PFSK-1 (cell line): ENCODE data around the gene PCSK6.

ENCODE experiments used
- FOXP2 ChIP-seq: optimal IDR thresholded peaks from 2 replicates; pipeline ENCODE3; 2011; ENCODE audit warnings: borderline replicate concordance, control low read depth, inconsistent platforms; ENCODE audit not compliant: insufficient read depth; ENCODE audit errors: extremely low read length, extremely low read depth
- POLR2AphosphoS5 ChIP-seq: IDR thresholded peaks from 2 replicates; pipeline ENCODE4 v1.6.1; 2012; ENCODE audit warnings: low read depth, mild to moderate bottlenecking, control low read depth, low read length, moderate library complexity
- SIN3A ChIP-seq: IDR thresholded peaks from 2 replicates; pipeline ENCODE4 v1.6.1; 2012; ENCODE audit warnings: mild to moderate bottlenecking, low read length, moderate library complexity, borderline replicate concordance; ENCODE audit not compliant: insufficient read depth
- TAF1 ChIP-seq: IDR thresholded peaks from 2 replicates; pipeline ENCODE4 v1.6.1; 2012; ENCODE audit warnings: low read length, control low read depth, borderline replicate concordance; ENCODE audit not compliant: insufficient read depth
- TF ChIP-seq, protein P1 (sequence below), 2 experiments: IDR thresholded peaks; 2 replicates each; pipeline versions ENCODE4 v1.6.1 to v1.8.0; 2011 to 2012; ENCODE audit warnings: low read depth in 2 of 2, low read length in 2 of 2, control low read depth in 1 of 2, inconsistent platforms in 1 of 2, mild to moderate bottlenecking in 1 of 2, moderate library complexity in 1 of 2; ENCODE audit not compliant: insufficient read depth in 1 of 2

Gene PCSK6

DNA sequence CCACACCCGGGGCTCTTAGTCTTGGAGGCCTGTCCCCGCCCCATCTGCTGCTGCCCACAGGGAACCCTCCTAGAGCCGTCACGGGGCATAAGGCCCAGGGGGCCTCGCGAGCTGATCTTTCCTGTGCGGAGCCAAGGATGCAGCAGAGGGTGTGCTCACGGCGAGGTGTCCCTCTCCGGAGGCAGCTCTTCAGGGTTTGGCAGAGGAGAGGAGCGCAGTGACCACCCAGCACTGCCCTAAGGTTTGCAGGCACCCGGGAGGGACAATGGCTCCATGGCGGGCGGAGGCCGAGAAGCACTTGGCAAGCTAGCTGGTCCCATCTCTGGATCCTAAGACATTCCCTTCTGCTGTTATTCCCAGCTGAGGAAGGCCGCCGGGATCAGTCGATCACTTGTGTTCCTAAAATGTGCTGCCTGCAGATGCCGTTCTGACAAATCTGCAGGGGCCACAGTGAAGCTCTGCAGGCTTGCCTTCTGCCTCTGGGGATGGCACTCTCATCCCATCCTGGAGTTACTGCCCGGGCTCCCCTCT lies 47.4 kb upstream of the PCSK6 start:
- TF ChIP-seq POLR2AphosphoS5: no peak
- TF ChIP-seq SIN3A: no peak
- TF ChIP-seq, protein P1, sequence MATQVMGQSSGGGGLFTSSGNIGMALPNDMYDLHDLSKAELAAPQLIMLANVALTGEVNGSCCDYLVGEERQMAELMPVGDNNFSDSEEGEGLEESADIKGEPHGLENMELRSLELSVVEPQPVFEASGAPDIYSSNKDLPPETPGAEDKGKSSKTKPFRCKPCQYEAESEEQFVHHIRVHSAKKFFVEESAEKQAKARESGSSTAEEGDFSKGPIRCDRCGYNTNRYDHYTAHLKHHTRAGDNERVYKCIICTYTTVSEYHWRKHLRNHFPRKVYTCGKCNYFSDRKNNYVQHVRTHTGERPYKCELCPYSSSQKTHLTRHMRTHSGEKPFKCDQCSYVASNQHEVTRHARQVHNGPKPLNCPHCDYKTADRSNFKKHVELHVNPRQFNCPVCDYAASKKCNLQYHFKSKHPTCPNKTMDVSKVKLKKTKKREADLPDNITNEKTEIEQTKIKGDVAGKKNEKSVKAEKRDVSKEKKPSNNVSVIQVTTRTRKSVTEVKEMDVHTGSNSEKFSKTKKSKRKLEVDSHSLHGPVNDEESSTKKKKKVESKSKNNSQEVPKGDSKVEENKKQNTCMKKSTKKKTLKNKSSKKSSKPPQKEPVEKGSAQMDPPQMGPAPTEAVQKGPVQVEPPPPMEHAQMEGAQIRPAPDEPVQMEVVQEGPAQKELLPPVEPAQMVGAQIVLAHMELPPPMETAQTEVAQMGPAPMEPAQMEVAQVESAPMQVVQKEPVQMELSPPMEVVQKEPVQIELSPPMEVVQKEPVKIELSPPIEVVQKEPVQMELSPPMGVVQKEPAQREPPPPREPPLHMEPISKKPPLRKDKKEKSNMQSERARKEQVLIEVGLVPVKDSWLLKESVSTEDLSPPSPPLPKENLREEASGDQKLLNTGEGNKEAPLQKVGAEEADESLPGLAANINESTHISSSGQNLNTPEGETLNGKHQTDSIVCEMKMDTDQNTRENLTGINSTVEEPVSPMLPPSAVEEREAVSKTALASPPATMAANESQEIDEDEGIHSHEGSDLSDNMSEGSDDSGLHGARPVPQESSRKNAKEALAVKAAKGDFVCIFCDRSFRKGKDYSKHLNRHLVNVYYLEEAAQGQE (IDR thresholded peaks at IDR 0.05; ENCODE audit: insufficient read depth in 1 of 2, low read depth in 2 of 2, low read length in 2 of 2): no peak
- TF ChIP-seq TAF1: no peak
- TF ChIP-seq FOXP2: no peak

DNA sequence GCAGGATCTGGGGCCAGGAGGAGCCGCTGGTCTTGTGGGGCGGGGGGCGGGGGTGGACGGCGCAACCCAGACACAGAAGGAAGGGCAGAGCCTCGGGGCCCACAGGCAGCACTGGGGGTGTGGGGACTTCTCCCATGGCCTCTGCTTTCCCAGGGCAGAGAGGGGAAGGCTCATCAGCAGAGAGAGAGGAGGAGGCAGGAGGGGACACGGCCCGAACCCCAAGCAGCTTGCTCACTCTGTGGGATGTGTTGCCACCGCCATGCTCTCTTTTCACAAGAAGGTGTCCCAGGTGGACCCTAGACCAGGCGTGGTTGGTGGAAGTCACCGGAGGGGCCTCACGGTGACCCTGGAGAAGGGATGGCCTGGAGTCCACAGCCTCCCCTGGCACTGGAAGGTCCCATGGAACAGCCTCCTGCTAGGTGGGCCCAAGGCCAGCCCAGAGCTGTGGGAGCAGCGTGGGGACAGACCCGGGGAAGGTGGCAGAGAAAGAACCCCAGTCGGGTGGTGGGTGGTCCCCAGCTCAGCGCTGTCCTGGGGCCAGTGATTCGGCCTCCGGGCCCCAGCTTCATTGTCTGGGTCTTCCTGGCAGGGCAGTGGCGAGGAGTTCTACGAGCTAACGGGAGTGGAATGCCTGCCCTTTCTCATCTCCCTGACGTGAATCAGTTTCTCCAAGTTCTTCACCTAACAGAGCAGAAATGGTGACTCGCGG lies 46.8 kb upstream of the PCSK6 start:
- TF ChIP-seq POLR2AphosphoS5: no peak
- TF ChIP-seq FOXP2: no peak
- TF ChIP-seq, protein P1 (IDR thresholded peaks at IDR 0.05; ENCODE audit: insufficient read depth in 1 of 2, low read depth in 2 of 2, low read length in 2 of 2): no peak

DNA sequence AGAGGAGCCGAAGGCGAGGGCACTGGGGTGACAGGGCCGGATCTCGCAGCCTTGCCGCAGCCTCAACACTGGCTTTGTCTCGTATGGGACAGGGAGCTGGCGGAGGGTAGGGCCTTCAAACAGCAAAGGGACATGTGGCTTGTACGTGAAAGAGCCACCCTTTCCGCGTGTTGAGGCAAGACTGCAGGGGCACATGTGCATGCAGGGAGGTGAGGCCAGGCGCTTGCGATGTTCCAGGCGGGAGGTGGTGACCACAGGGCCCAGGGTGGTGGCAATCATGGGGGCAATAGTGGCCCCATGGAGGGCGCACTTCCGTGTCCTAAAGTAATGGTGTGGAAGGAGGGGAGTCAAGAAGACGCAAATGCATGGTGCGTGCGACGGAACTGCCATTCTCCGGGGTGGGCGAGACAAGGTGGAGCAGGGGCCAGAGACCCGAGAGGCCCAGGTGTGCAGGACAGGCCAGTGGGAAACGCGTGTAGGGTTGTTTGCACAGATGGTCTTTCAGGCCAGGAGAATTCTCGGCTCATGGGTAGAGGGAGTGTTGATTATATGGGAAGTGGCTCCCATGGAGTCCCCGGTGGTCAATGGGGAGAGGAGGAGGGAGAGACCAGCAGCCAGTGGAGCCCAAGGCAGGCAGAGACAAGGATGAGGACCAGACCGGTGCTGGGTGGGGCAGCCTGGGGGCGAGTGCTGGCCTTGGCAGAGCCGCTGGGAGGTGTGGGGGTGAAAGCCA lies 45.8 kb upstream of the PCSK6 start:
- TF ChIP-seq TAF1: no peak
- no peak for TF ChIP-seq FOXP2
- no peak for TF ChIP-seq POLR2AphosphoS5

DNA sequence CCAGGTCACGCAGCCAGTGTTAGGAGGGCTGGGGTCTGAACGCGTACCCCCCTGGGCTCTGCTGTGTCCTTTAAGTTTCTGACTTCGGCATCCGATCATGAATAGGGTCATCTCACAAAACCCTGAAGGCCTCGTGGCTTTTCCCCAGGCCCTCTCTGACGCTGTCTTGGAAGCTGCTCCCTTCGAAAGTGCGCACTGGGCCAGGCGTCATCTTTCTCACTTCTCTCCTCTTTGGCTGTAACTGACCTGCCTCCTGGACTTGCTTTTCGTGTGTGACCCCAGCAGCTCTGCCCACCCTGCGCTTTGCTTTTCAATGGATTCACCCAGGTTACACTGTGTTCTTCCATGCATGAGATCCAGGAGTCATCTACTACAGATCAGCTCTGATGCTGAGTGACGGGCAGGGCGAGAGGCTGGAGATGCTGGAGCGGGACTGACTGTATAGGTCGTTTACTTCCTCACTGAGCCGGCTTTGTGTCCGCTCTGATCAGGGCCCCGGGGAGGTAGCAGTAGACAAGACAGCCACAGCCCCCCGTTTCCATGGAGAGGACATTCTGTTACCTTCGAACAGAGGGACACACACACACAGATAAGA lies 45.0 kb upstream of the PCSK6 start:
- TF ChIP-seq, protein P1 (IDR thresholded peaks at IDR 0.05; ENCODE audit: insufficient read depth in 1 of 2, low read depth in 2 of 2, low read length in 2 of 2): no peak
- TF ChIP-seq TAF1 (no peak), FOXP2 (no peak), SIN3A (no peak), POLR2AphosphoS5 (no peak)

DNA sequence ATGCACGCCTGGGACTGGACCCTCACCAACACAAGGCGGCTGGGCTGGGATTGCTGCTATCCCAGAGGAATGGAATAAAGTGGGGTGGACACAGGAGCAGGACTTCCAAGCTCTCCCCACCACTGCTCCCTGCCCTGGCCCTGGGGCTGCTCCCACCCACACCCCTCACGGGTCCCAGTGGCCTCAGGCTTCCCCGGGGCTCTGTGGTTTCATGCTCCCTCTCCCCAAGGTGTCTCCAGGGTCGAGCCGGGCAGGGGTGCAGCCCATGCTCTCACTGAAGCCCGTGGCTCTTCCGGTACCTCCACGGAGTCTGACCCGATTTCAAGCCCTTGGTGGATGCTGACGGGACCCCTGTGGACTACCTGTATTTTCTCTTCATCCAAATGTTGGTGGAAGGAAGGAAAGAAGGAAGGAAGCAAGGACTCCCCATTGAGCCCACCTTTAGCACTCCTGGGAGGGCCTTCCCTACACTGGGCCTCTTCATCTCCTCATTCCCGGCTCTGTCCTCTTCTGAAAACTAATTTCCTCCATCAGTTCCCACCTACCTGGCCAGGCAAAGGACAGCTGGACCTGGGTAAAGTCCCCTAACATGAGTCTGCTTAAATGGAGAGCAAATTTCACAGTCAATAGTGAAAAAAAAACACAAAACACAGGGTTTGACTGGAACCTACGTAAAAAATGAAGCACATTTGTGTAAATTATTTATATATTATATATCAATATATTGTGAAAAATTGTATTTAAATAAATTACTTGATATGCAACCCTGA lies 44.0 kb upstream of the PCSK6 start:
- TF ChIP-seq TAF1 (no peak), POLR2AphosphoS5 (no peak), FOXP2 (no peak), SIN3A (no peak)
- TF ChIP-seq, protein P1 (IDR thresholded peaks at IDR 0.05; ENCODE audit: insufficient read depth in 1 of 2, low read depth in 2 of 2, low read length in 2 of 2): no peak
